ENCODE results near the gene USP3.

Gene USP3

GRCh38 chr15:63586790-63587189, 82.4 kb downstream of the USP3 start:
- Histone ChIP-seq H3K4me1 (ENCODE audit: insufficient read depth, low read length, poor library complexity, severe bottlenecking) (peaks cover 7% of the 10 kb centered on the region), H3K9ac (ENCODE audit: low read depth, low read length, poor library complexity, severe bottlenecking) (no peak overlapping the region), H3K27me3 (ENCODE audit: insufficient read depth, low read length, poor library complexity, severe bottlenecking) (no peaks in the 10 kb centered on the region), H4K20me1 (ENCODE audit: insufficient read depth, low read length, poor library complexity, severe bottlenecking) (no peaks in the 10 kb centered on the region), H3K9me2 (replicated peaks; ENCODE audit: low read depth, low read length) (no peaks in the 10 kb centered on the region), H3F3A (ENCODE audit: low read depth) (no peaks in the 10 kb centered on the region), H3K9me3 (ENCODE audit: insufficient read depth, low read depth, low read length) (no peaks in the 10 kb centered on the region), H3K4me2 (ENCODE audit: low read depth, low read length, poor library complexity, severe bottlenecking) (no peak overlapping the region), H3K79me2 (ENCODE audit: insufficient read depth, low read length) (no peaks in the 10 kb centered on the region), H3K36me3 (ENCODE audit: insufficient read depth, low read length) (peaks cover 80% of the 10 kb centered on the region), H3K4me3 (ENCODE audit: low read length, poor library complexity, severe bottlenecking) (no peak overlapping the region), H2AFZ (ENCODE audit: low read length) (no peak overlapping the region)
- TF ChIP-seq EZH2phosphoT487 (IDR thresholded peaks at IDR 0.05; ENCODE audit: borderline replicate concordance) (no peak), CTCF (conservative IDR thresholded peaks at IDR 0.05; ENCODE audit: low read length) (no peak)

- H3K9ac ChIP-seq (ENCODE audit: low read depth, low read length, poor library complexity, severe bottlenecking) = no peak overlapping the region
- no peak overlapping the region for H2AFZ ChIP-seq (ENCODE audit: low read length)
- H3K4me1 ChIP-seq (ENCODE audit: insufficient read depth, low read length, poor library complexity, severe bottlenecking) = peaks cover 7% of the 10 kb centered on the region
- H3K9me2 ChIP-seq (replicated peaks; ENCODE audit: low read depth, low read length) = no peaks in the 10 kb centered on the region
- H3K79me2 ChIP-seq (ENCODE audit: insufficient read depth, low read length) = no peaks in the 10 kb centered on the region
- H3K27me3 ChIP-seq (ENCODE audit: insufficient read depth, low read length, poor library complexity, severe bottlenecking) = no peaks in the 10 kb centered on the region
- no peaks in the 10 kb centered on the region for H3K9me3 ChIP-seq (ENCODE audit: insufficient read depth, low read depth, low read length)
- H3F3A ChIP-seq (ENCODE audit: low read depth) = no peaks in the 10 kb centered on the region
- TF ChIP-seq CTCF (conservative IDR thresholded peaks at IDR 0.05; ENCODE audit: low read length) (no peak), EZH2phosphoT487 (IDR thresholded peaks at IDR 0.05; ENCODE audit: borderline replicate concordance) (no peak)
- no peak overlapping the region for H3K4me2 ChIP-seq (ENCODE audit: low read depth, low read length, poor library complexity, severe bottlenecking)
- peaks cover 80% of the 10 kb centered on the region for H3K36me3 ChIP-seq (ENCODE audit: insufficient read depth, low read length)
- H3K4me3 ChIP-seq (ENCODE audit: low read length, poor library complexity, severe bottlenecking) = no peak overlapping the region
- H4K20me1 ChIP-seq (ENCODE audit: insufficient read depth, low read length, poor library complexity, severe bottlenecking) = no peaks in the 10 kb centered on the region
These were observed 83.1 kb downstream of the USP3 start for GRCh38 chr15:63587527-63587926.

GRCh38 chr15:63588826-63589225, 84.4 kb downstream of the USP3 start:
- Histone ChIP-seq H3K9ac (ENCODE audit: low read depth, low read length, poor library complexity, severe bottlenecking) (no peak overlapping the region), H3K27me3 (ENCODE audit: insufficient read depth, low read length, poor library complexity, severe bottlenecking) (no peaks in the 10 kb centered on the region), H3K4me1 (ENCODE audit: insufficient read depth, low read length, poor library complexity, severe bottlenecking) (peaks cover 7% of the 10 kb centered on the region), H3K4me3 (ENCODE audit: low read length, poor library complexity, severe bottlenecking) (no peak overlapping the region), H3K79me2 (ENCODE audit: insufficient read depth, low read length) (no peaks in the 10 kb centered on the region), H2AFZ (ENCODE audit: low read length) (no peak overlapping the region), H3K9me3 (ENCODE audit: insufficient read depth, low read depth, low read length) (no peaks in the 10 kb centered on the region), H4K20me1 (ENCODE audit: insufficient read depth, low read length, poor library complexity, severe bottlenecking) (no peaks in the 10 kb centered on the region), H3K4me2 (ENCODE audit: low read depth, low read length, poor library complexity, severe bottlenecking) (no peak overlapping the region), H3F3A (ENCODE audit: low read depth) (no peaks in the 10 kb centered on the region), H3K36me3 (ENCODE audit: insufficient read depth, low read length) (peaks cover 80% of the 10 kb centered on the region), H3K9me2 (replicated peaks; ENCODE audit: low read depth, low read length) (no peaks in the 10 kb centered on the region)
- TF ChIP-seq EZH2phosphoT487 (IDR thresholded peaks at IDR 0.05; ENCODE audit: borderline replicate concordance) (no peak), CTCF (conservative IDR thresholded peaks at IDR 0.05; ENCODE audit: low read length) (no peak)
